SW480 (cell line): ENCODE data around the gene ICE2.
A peak's percentile ranks its signal among the peaks of the same experiment; 100 is the strongest.

ENCODE experiments used
- DNase-seq: peaks from one replicate; pipeline ENCODE4 v3.0.0-alpha.2; 2016; ENCODE audit warnings: low spot score

The ICE2 gene

DNA sequence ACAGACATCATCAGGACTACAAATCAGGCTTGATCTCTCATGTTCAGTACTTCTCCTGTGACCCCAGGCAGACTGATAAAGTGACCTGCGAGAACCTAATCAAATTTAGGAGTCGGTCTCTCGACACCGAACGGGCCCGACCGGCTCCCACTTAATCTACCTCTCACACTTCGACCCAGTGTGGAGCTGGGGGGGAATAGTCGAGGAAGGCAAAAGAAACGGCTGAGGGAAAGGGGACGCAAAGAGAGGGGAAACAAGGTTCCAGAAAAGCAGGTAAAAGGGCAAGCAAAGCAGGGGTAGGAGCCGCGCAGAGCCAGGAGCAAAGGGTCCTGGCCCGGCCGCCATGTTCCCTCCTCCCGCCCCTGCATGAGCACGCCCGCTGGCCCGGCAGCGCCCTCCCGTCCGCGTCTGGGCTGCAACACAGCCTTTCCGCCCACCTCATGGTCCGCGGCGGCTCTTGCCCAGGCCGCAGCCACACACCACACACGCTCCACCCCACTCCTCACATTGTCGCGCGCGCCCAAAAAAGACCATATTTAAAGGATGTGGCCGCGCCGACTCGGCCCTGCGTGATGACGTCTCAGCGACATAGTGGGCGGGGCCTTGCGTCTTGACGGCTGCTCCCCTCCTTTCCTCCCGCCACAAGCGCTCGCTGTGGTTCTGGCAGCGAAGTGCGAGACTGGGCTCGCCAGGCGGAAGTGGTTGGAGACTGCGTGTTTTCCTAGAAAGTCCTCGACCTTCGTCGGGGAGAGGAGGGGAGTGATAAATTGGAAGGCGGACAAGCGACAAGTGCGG is at the start of gene ICE2:
Gene ICE2, minus strand, starts transcription at position 577 of the 795 bp plus-strand sequence. CDS start 1,165 bp downstream, outside the sequence.
- peak; percentile 89 for DNase-seq

- no peak for DNase-seq
Measured at GRCh38 chr15:60528530-60528929, 49.6 kb upstream of the ICE2 start.

DNA sequence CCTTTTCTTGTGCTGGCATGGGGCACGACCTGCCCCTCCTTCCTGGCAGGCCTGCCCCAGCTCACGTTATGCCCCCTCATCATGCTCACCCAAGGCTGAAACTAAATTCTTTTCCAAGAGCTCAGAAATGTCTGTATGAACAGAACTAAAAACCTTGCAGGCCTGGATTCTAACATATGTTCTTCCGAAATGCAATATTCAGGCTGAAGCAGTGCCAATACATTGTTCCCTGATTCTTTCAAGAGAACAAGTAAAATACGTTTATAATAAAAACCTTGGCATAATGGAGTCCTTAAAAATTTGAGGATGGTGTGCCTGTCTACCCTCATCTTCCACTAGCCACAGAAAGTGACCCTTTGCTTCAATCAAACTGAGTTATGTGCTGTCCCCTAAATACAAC is 48.5 kb upstream of the ICE2 start:
- DNase-seq = no peak

GRCh38 chr15:60526127-60526616 is 47.2 kb upstream of the ICE2 start:
- DNase-seq = no peak

DNA sequence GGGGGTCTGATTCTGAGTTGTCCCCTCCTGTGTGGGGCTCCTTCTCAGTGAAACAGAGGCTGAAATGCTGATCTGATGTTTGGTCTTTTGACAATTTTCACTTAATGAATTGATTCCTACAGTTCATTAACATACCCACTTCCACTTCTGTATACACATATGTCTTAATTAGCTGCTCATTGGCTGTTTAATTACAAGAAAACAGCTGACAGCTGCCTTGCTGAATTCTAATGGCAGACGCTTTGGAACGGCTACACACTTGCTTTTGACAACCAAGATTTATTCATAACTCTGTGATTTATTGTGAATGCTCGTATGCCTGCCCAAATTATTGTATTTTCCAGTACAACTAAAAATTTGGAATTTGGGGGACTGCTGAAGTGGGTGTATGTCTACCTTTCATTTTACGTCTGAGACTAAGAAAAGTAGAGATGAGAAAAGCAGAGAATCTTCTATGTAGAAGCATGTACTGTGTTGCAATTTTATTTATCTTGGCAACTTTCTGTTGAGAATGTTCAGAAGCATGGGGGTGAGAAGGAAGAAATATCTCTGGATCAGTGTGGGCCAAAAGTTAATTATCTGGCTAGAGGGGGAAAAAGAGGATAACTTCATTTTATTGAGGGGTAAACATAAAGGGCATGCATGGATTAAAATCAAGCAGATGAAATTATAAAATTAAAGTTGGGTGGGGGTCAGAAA is 46.5 kb upstream of the ICE2 start:
- no peak for DNase-seq

DNA sequence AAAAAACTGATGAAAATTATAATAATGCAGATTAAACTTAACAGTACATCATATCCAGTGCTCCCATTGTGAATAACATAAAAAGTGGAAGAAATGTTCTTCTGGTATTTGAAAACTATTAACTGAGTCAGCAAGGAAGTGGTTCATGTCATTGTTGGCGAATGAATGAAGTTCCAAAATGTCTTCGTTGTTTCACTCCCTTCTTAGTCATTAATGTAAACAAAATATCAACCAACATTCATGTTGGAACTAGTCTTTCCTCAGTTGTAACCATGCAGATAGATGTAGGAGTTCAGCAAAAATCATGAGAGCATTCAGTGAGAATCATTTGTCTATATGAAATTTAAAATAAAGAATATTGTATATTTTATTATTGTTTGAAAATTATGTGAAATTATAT is 44.1 kb upstream of the ICE2 start:
- no peak for DNase-seq

GRCh38 chr15:60520825-60521368 is 42.0 kb upstream of the ICE2 start:
- DNase-seq = peak; percentile 47

DNA sequence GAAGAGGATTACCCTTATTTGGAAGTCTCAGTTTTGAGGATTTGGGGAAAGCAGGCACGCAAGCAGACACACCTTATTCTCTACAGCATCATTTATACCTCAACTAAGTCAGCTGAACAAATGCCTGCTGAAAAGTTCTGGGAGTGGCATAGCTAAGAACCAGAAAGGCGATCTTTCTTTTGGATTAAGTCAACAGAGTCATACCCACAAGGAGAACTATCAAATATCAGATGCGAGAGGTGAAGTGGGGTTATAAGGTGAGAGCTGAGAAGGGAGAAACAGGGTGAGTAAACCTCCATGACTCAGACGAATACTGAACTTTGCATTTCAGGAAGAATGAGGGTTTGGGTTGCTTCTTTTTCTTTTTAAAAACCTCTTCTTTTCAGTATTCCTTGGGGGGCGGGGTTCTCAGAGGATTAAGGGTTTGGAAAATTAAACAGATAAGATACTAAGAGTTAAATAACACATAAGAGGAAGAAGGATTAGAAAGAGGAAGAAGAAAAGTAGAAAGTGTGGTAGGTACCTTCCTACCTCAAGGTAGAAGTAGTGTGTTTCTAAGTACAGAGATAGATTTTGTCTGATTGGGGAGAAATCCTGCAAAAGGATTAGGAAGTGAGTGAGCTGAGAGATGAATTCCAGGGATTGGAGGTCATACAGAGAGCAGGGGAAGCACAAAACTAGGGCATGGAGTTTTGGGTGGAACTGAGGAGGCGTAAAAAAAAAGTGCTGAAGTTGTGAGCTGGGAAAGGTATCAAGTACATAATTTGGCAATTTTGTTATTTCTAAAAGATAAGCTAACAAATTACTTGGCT is 41.3 kb upstream of the ICE2 start:
- no peak for DNase-seq

GRCh38 chr15:60519218-60519617 is 40.3 kb upstream of the ICE2 start:
- DNase-seq = no peak

DNA sequence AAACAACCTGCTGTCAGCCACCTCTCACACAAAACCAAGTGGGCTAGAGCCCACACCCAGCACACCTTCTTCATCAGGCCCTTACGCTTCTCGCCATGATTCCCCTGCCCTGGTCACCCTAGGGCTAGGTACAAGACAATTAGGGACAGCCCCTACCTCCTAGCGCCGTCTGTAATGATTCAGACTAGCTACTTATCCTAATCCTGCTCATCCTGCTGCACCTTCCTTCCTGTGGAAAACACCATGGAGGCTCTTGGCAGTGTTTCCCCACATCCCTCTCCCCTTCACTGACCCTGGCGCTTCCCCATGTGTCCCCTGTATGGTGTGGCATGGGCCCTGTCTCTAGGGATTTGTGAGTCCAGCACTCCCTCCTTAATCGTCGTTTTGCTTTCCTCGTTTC is 39.6 kb upstream of the ICE2 start:
- no peak for DNase-seq

GRCh38 chr15:60514261-60514881 is 35.4 kb upstream of the ICE2 start:
- DNase-seq = no peak

GRCh38 chr15:60513676-60514075 is 34.7 kb upstream of the ICE2 start:
- no peak for DNase-seq

- DNase-seq = no peak
Measured at GRCh38 chr15:60512937-60513336, 34.0 kb upstream of the ICE2 start.

- DNase-seq = no peak
Measured at GRCh38 chr15:60511351-60512031, 32.5 kb upstream of the ICE2 start.

DNA sequence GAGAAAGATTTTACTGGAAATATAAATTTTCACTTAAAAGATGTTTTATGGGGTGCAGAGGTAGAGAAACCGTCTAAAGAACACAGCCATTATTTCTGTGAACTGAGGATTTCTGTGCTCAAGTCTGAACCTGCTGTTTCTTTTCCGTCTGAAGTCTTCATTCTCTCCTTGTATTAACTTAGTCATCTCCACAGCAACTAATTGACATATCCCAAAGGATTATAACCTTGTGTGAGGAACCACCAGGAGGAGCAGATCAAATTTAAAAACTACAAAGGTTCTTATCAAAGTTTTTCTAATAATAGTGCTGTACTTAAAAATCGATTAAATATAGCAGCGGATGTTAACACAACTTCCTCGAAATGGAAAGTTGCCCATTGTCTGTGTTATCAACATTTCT is 31.1 kb upstream of the ICE2 start:
- DNase-seq = no peak

- no peak for DNase-seq
Measured at GRCh38 chr15:60509470-60509869, 30.5 kb upstream of the ICE2 start.

GRCh38 chr15:60508442-60508841 is 29.5 kb upstream of the ICE2 start:
- DNase-seq = no peak

DNA sequence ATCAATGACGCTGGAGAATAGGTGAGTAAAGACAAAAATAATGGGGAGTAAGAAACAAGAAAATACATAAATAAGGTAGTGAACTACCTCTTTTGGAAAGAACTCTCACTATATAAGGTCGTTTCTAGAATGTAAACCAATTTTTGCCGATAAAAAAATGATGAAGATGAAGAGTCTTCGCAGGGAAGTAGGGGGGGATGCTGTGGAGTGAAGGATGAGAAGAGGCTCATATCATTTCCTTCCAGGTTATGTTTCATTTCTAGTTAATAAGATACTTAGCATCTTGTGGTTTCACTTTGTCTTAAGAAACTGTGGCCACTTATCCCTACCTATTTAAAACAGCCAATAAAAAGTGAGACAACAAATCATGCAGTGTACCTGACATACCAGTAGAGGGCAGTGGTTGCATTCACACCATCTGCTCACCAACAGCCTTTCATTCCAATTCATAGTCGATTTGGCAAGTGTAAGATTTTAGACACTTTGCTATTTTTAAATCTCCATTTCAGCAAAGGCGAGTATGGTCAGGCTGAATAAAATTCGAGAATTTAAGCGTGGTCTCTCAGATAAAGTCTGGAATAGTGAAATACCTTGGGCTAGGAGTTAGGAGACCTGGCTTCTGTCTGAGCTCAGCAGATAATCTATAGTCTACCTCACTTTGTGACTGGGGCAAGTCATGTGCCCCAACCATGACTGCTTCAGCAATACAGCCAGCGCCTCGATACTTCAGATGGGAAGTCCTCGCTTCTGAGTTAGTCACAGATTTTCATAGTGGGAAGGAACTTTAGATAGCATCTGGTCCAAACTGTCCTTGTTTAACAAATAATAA is 28.9 kb upstream of the ICE2 start:
- peak; percentile 46 for DNase-seq

DNA sequence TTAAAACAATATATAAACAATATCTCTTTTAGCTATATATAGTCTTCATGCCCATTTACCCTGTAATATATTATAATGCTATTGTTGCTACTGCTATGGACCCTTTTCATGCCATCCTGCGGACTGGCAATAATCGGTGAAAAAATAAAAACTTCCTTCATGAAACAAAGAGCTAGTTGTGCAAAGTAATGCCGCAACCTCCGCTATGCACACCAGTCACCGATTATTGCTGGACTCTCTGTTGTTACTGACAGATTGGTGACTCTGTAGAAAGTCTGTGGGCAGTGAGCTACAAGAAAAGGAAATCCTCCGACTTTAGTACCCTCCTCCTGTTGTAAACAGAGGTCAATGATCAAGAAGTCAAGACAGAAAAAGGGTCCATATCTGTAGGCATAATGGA is 17.9 kb upstream of the ICE2 start:
- no peak for DNase-seq

- DNase-seq = no peak
Measured at GRCh38 chr15:60494108-60494507, 15.2 kb upstream of the ICE2 start.
